IPS-15b (cell line): ENCODE data around the gene TBC1D3I.

Source experiments
- H3K27me3 ChIP-seq: one replicate; pipeline ENCODE4 v1.6.1; 2013; ENCODE audit warnings: low read length; ENCODE audit not compliant: control insufficient read depth, insufficient read depth
- H3K36me3 ChIP-seq: one replicate; pipeline ENCODE4 v1.6.1; 2013; ENCODE audit warnings: low read length; ENCODE audit not compliant: control insufficient read depth, insufficient read depth
- H3K4me1 ChIP-seq: one replicate; pipeline ENCODE4 v1.6.1; 2013; ENCODE audit warnings: mild to moderate bottlenecking, low read length; ENCODE audit not compliant: control insufficient read depth, insufficient read depth
- H3K4me3 ChIP-seq: one replicate; pipeline ENCODE4 v1.5.1; 2013; ENCODE audit warnings: low read depth, low read length
- H3K9ac ChIP-seq: one replicate; pipeline ENCODE4 v1.6.1; 2013; ENCODE audit warnings: low read depth, mild to moderate bottlenecking, low read length
- H3K9me3 ChIP-seq: one replicate; pipeline ENCODE4 v1.6.1; 2013; ENCODE audit warnings: mild to moderate bottlenecking, low read length; ENCODE audit not compliant: control insufficient read depth, insufficient read depth

TBC1D3I gene

GRCh38 chr17:36204724-36205500 is 59.5 kb downstream of the TBC1D3I start:
- no peaks in the 10 kb centered on the region for H3K27me3 ChIP-seq
- H3K4me1 ChIP-seq, result peaks cover 3% of the 10 kb centered on the region
- H3K9ac ChIP-seq, result no peak overlapping the region
- no peaks in the 10 kb centered on the region for H3K36me3 ChIP-seq
- H3K4me3 ChIP-seq, result no peak overlapping the region
- H3K9me3 ChIP-seq, result no peaks in the 10 kb centered on the region
